Coronary artery (tissue), 2 donors: ENCODE measurements around the gene ACP7.

Source experiments
- DNase-seq: peaks from one replicate; pipeline ENCODE4 v3.0.0-alpha.2; 2017; ENCODE audit warnings: low spot score
- H3K27ac ChIP-seq, 2 donors: fragments of 200-600 bp; sonication (generic); one replicate each; pipeline ENCODE4 v1.5.1; 2016 to 2019
- H3K4me3 ChIP-seq: fragments of 200-600 bp; sonication (generic); 2 replicates; pipeline ENCODE4 v1.5.1; 2016; ENCODE audit warnings: mild to moderate bottlenecking, moderate library complexity
- TF ChIP-seq, protein P1 (sequence below): fragments of 200-600 bp; sonication (generic); IDR thresholded peaks from one replicate; pipeline ENCODE4 v1.5.1; 2019; ENCODE audit warnings: antibody characterized with exemption

Gene ACP7

DNA sequence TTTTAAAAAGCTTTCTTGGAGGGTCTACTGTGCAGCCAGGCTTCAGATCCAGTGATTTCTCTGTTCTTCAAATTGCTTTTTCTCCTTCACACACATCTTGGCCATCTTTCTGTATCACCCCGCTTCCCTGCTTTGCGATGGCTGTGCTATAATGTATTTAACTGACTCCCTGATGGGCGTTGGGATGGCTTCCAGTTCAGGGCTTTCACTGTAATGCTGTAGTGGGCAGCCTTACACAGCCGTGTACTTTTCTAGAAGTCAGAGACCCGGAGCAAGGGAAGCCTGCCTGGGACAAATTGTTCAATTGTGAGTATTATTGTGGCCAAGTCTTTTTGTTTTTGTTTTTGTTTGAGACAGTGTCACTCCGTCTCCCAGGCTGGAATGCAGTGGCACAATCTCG, 22.0 kb downstream of the ACP7 start:
- DNase-seq: no peak
- no peak overlapping the region for H3K27ac ChIP-seq
- H3K4me3 ChIP-seq: no peak overlapping the region
- TF ChIP-seq, protein P1, sequence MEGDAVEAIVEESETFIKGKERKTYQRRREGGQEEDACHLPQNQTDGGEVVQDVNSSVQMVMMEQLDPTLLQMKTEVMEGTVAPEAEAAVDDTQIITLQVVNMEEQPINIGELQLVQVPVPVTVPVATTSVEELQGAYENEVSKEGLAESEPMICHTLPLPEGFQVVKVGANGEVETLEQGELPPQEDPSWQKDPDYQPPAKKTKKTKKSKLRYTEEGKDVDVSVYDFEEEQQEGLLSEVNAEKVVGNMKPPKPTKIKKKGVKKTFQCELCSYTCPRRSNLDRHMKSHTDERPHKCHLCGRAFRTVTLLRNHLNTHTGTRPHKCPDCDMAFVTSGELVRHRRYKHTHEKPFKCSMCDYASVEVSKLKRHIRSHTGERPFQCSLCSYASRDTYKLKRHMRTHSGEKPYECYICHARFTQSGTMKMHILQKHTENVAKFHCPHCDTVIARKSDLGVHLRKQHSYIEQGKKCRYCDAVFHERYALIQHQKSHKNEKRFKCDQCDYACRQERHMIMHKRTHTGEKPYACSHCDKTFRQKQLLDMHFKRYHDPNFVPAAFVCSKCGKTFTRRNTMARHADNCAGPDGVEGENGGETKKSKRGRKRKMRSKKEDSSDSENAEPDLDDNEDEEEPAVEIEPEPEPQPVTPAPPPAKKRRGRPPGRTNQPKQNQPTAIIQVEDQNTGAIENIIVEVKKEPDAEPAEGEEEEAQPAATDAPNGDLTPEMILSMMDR: no peak

DNA sequence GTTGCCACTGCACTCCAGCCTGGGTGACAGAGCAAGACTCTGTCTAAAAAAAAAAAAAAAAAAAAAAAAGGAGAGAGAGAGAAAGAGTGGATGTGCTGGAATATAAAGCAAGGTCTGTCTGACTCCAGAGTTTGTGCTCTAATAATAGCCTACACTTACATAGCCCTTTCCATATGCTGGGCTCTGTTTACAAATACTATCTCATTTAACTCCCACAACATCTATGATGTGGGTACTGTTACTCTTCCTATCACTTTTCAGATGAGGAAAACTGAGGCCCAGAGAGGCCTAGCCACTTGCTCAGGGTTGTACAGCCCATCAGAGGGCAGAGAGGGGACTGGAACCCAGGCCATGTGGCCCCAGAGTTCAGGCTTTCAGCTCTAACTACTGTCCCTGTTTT, 25.5 kb downstream of the ACP7 start:
- no peak for DNase-seq
- Histone ChIP-seq H3K4me3 (no peak overlapping the region), H3K27ac (no peak overlapping the region)
- TF ChIP-seq, protein P1: no peak

DNA sequence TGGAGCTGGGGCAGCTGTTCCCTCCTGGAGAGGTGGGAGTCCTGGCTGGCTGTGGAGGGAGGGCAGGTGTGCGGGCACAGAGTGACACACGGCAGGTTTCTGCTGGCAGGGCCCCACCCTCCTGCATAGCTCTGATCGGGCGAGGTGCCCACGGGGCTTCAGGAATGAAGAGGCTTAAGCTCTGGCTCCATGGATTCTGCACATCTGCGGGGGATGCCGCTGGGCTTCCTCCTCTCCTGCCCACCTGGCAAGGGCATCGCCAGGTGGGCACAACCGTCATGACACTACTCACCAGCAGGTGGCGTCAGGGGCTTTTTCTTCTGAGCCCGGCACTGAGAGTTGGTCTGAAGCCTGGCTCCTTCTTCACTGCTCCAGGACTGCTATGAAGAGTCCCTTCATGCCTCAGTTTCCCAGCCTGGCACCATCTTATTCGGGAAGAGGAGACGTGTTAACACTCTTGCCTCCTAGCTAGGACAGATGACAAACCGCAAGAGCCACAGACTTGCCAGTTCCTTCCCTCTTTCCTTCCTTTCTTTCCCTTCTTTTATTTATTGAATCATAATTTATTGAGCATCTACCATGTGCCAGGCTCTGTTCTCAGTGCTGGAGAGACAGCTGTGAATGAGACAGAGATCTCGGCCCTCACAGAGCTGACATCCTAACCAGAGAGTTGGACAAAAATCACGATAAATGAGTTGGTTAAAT, 26.2 kb downstream of the ACP7 start:
- no peak for DNase-seq
- Histone ChIP-seq H3K27ac (no peak overlapping the region), H3K4me3 (no peak overlapping the region)
- TF ChIP-seq, protein P1: peak; percentile 55

DNA sequence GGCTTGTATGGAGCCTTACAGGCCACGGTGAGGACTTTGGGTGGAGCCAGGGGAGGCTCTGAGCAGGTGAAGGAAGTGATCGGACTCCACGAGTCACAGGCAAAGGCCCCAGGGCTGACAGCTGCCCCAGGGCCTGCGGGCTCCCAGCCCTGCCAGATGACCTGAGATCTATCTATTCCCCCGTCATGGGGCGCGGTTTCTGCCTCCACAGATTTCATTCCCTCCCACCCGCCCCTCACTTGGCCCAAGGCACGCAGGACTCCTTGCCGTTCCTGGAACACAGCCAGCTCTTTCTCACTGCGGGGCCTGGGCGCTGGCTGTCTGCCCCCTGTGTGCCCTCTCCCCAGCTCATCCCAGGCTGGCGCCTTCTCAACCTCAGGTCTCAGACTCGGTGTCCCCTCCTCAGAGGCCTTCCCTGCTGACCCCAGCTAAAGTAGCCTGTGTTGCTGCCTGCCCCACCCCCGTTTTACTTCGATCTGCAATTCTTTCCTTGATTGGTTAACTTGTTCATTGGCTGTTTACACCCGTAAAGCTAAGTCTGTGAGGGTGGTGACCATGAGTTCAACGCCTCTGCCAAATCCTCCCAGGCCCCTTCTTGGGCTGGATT, 27.5 kb downstream of the ACP7 start:
- TF ChIP-seq, protein P1: no peak
- DNase-seq: no peak
- Histone ChIP-seq H3K27ac (no peak overlapping the region), H3K4me3 (no peak overlapping the region)

DNA sequence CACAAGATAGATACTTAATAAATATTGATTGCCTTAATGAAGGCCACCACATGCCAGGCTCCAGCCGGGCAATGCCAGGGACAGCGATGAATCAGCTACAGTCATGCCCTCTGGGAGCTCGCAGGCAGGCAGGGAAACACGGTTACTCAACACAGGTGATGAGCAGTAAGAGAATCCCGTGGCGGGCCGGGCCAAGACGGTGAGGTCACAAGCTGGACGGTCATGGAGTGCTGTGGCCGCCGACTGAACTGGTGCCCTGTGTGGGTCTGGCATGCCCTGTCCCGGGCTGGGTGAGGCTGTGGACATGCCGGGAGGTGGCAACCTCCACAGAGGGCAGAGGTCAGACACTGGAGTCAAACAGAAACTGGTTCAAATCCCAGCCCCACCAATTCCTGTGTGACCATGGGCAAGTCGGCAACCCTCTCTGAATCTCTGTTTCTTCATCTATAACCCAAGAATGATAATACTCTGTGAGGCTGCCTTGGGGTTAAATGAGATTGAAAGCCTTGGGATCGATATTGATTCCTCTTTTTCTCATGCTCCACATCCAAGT, 28.2 kb downstream of the ACP7 start:
- Histone ChIP-seq H3K27ac (no peak overlapping the region), H3K4me3 (no peak overlapping the region)
- TF ChIP-seq, protein P1: no peak
- DNase-seq: no peak

DNA sequence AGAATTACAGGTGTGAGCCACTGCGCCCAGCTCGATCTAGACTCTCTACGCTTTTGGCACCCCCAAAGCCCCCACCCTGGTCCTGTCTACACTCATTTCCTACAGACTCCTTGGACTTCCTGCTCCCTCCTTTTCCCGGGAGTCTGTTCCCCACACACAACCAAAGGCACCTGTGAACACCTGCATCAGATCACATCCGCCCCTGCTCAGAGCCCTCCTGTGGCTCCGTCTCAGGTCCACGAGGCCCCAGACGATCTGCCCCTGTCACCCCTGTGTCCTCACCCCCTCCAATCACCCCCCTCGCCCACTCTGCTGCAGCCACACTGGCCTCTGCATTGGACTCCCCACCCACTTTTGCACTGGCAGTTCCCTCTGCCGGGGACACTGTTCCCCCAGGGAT, 29.0 kb downstream of the ACP7 start:
- TF ChIP-seq, protein P1: no peak
- no peak overlapping the region for H3K27ac ChIP-seq
- no peak overlapping the region for H3K4me3 ChIP-seq
- no peak for DNase-seq
